GM12878 (cell line): ENCODE results near the gene CCDC3. TPM values are rescaled to one million over a fixed set of nuclear protein-coding genes. Genes with fewer than 3 reads are reported as not detected.

Experiments
- ATAC-seq: fragments of 200-7000 bp; cut with Tn5 transposase; 3 replicates; pipeline ENCODE4 v1.9.1; 2020; ENCODE audit warnings: mild to moderate bottlenecking, moderate library complexity
- BruUV-seq: library from RNA; stranded (reverse); fragments of 400-500 nt; replicated peaks from 2 replicates; lab custom pipeline; 2021; lab: Mats Ljungman, UMichigan
- CTCF ChIA-PET: fragments of 300-600 bp; sonication (Branson Sonifier 250); formaldehyde crosslinking; extraction: SDS; loops from one replicate; lab custom pipeline; 2021; ENCODE audit warnings: inconsistent platforms; lab: Yijun Ruan, JAX
- POLR2A ChIA-PET: fragments of 350-600 bp; formaldehyde crosslinking; extraction: SDS; loops from one replicate; lab custom pipeline; 2021; ENCODE audit warnings: inconsistent platforms; lab: Charles Lee
- RAD21 ChIA-PET: fragments of 300-600 bp; sonication (Branson Sonifier 250); formaldehyde crosslinking; loops from one replicate; lab custom pipeline; 2023; ENCODE audit warnings: antibody characterized with exemption; ENCODE audit not compliant: unreplicated experiment; lab: Charles Lee
- SMC1A ChIA-PET: fragments of 300-600 bp; sonication (Branson Sonifier 250); formaldehyde crosslinking; loops from one replicate; lab custom pipeline; 2023; ENCODE audit not compliant: unreplicated experiment, uncharacterized antibody; lab: Charles Lee
- DNase-seq: peaks from one replicate; pipeline ENCODE4 v3.0.0-alpha.2; 2011; ENCODE audit warnings: low read depth, low spot score
- FAIRE-seq: peaks from 3 replicates; lab custom pipeline; 2011; peaks lifted over from hg19 to GRCh38; lab: Jason Lieb, UNC
- H2AFZ ChIP-seq: 2 replicates; pipeline ENCODE4 v1.6.0; 2011; ENCODE audit warnings: low read depth, low read length, control low read depth; ENCODE audit not compliant: control insufficient read depth
- H3K27ac ChIP-seq: 2 replicates; pipeline ENCODE4 v1.5.1; 2011; ENCODE audit warnings: control low read depth; ENCODE audit not compliant: control insufficient read depth, insufficient read depth
- H3K27me3 ChIP-seq, 2 experiments: replicated peaks in 1 of 2; 2 replicates each; pipeline versions ENCODE4 v1.6.0 to v1.6.1; 2011; ENCODE audit warnings: low read length in 1 of 2; ENCODE audit not compliant: control insufficient read depth in 2 of 2, insufficient read depth in 2 of 2
- H3K36me3 ChIP-seq, 2 experiments: 2 replicates each; pipeline ENCODE4 v1.5.1; 2011; ENCODE audit warnings: low read length in 1 of 2; ENCODE audit not compliant: control insufficient read depth in 2 of 2, insufficient read depth in 2 of 2
- H3K4me1 ChIP-seq: 2 replicates; pipeline ENCODE4 v1.6.1; 2011; ENCODE audit warnings: mild to moderate bottlenecking, low read length, moderate library complexity, mixed read lengths; ENCODE audit not compliant: control insufficient read depth, insufficient read depth
- H3K4me2 ChIP-seq: 2 replicates; pipeline ENCODE4 v1.6.0; 2011; ENCODE audit warnings: control low read depth; ENCODE audit not compliant: control insufficient read depth, insufficient read depth
- H3K4me3 ChIP-seq: fragments of 200-600 bp; sonication (generic); 2 replicates; pipeline ENCODE4 v1.5.1; 2016
- H3K79me2 ChIP-seq: 2 replicates; pipeline ENCODE4 v1.6.0; 2011; ENCODE audit warnings: low read length; ENCODE audit not compliant: control insufficient read depth, insufficient read depth
- H3K9ac ChIP-seq: 2 replicates; pipeline ENCODE4 v1.8.0; 2011; ENCODE audit warnings: low read length, control low read depth, mixed read lengths; ENCODE audit not compliant: control insufficient read depth, insufficient read depth
- H3K9me3 ChIP-seq: replicated peaks from 3 replicates; pipeline ENCODE4 v1.5.1; 2011; ENCODE audit warnings: mild to moderate bottlenecking, low read length; ENCODE audit not compliant: control insufficient read depth, insufficient read depth
- H4K20me1 ChIP-seq: 2 replicates; pipeline ENCODE4 v1.6.0; 2011; ENCODE audit not compliant: control insufficient read depth, insufficient read depth
- BCL11A ChIP-seq: IDR thresholded peaks from 2 replicates; pipeline ENCODE4 v1.6.1; 2011; ENCODE audit warnings: low read depth, low read length
- CHD1 ChIP-seq: IDR thresholded peaks from 2 replicates; pipeline ENCODE4 v1.6.1; 2012; ENCODE audit warnings: low read depth, low read length, improper control_type of control experiment
- DPF2 ChIP-seq: fragments of 450-650 bp; IDR thresholded peaks from 2 replicates; pipeline ENCODE4 v1.6.1; 2017; ENCODE audit warnings: mild to moderate bottlenecking
- ELK1 ChIP-seq: IDR thresholded peaks from 2 replicates; pipeline ENCODE4 v1.6.1; 2012; ENCODE audit warnings: low read depth, low read length, improper control_type of control experiment
- FOXK2 ChIP-seq: fragments of 450-650 bp; IDR thresholded peaks from 2 replicates; pipeline ENCODE4 v1.6.1; 2017; ENCODE audit warnings: mild to moderate bottlenecking, moderate library complexity
- HSF1 ChIP-seq: fragments of 150-350 bp; IDR thresholded peaks from 2 replicates; pipeline ENCODE4 v1.6.1; 2014; ENCODE audit warnings: mild to moderate bottlenecking, low read depth, low read length
- IKZF2 ChIP-seq, 2 experiments: fragments of 450-650 bp; IDR thresholded peaks; 2 replicates each; pipeline ENCODE4 v1.6.1; 2017; ENCODE audit warnings: mild to moderate bottlenecking in 2 of 2, moderate library complexity in 2 of 2
- JUND ChIP-seq: IDR thresholded peaks from 2 replicates; pipeline ENCODE4 v1.6.1; 2012; ENCODE audit warnings: low read depth, mild to moderate bottlenecking, low read length, improper control_type of control experiment, moderate library complexity
- MEF2A ChIP-seq: IDR thresholded peaks from 2 replicates; pipeline ENCODE4 v1.6.1; 2011; ENCODE audit warnings: low read depth, mild to moderate bottlenecking, low read length, moderate library complexity; ENCODE audit not compliant: insufficient read depth
- NR2C1 ChIP-seq: fragments of 450-650 bp; IDR thresholded peaks from 2 replicates; pipeline ENCODE4 v1.6.1; 2017; ENCODE audit warnings: antibody characterized with exemption, mild to moderate bottlenecking, moderate library complexity
- SIX5 ChIP-seq: IDR thresholded peaks from 2 replicates; pipeline ENCODE4 v1.6.1; 2011; ENCODE audit warnings: mild to moderate bottlenecking, low read depth, low read length, moderate library complexity; ENCODE audit not compliant: severe bottlenecking
- TAF1 ChIP-seq: IDR thresholded peaks from 2 replicates; pipeline ENCODE4 v1.6.1; 2011; ENCODE audit warnings: mild to moderate bottlenecking, low read depth, low read length, borderline replicate concordance
- TCF12 ChIP-seq: IDR thresholded peaks from 2 replicates; pipeline ENCODE4 v1.6.1; 2011; ENCODE audit warnings: low read depth, mild to moderate bottlenecking, low read length
- TCF3 ChIP-seq: IDR thresholded peaks from 2 replicates; pipeline ENCODE4 v1.6.1; 2012; ENCODE audit warnings: low read depth, mild to moderate bottlenecking, low read length, borderline replicate concordance; ENCODE audit not compliant: insufficient read depth
- WRNIP1 ChIP-seq: IDR thresholded peaks from 2 replicates; pipeline ENCODE4 v1.6.1; 2011; ENCODE audit warnings: low read depth, low read length, improper control_type of control experiment, borderline replicate concordance
- ZNF687 ChIP-seq: fragments of 450-650 bp; IDR thresholded peaks from 2 replicates; pipeline ENCODE4 v1.6.1; 2017; ENCODE audit warnings: mild to moderate bottlenecking, moderate library complexity
- ZZZ3 ChIP-seq: IDR thresholded peaks from 2 replicates; pipeline ENCODE4 v1.6.1; 2011; ENCODE audit warnings: low read depth; ENCODE audit not compliant: control insufficient read depth, insufficient read length
- WGBS: methylation state at CpG from one replicate; pipeline ENCODE4 v1.1.6; 2016; ENCODE audit warnings: low lambda C conversion rate; ENCODE audit not compliant: insufficient replicate concordance, insufficient coverage; ENCODE audit errors: missing lambda C conversion rate; 5-methylcytosine and 5-hydroxymethylcytosine counted together
- in situ Hi-C: fragments of 300-500 bp; cut with MboI; formaldehyde crosslinking; loops from 9 replicates; pipeline ENCODE4 v1.14.3; 2018; ENCODE audit warnings: mixed read lengths
- intact Hi-C: fragments of 100-400 bp; cut with micrococcal nuclease; formaldehyde crosslinking; loops from one replicate; pipeline ENCODE4 v1.14.2; 2022; ENCODE audit not compliant: unreplicated experiment
- polyA plus RNA-seq, 11 experiments: library from polyadenylated mRNA; depleted of rRNA in 4 of 11; unstranded in 6 of 11; stranded (reverse) in 5 of 11; fragments of >200 nt; fragmentation: Nextera tagmentation in 4 of 11; fragmentation: Illumina TruSeq in 1 of 11; extraction: Ambion mirVana in 4 of 11; extraction: Trizol in 1 of 11; gene quantifications; 1 replicate in 1 of 11; 2 replicates in 10 of 11; pipeline versions ENCODE4 v1.2.1 to v1.2.3, GENCODE V29; 2011 to 2016; ENCODE audit warnings: inconsistent platforms in 2 of 11, missing spikeins in 2 of 11, low read depth in 1 of 11
- total RNA-seq, 4 experiments: library from RNA; depleted of rRNA in 3 of 4; stranded (reverse); fragments of >200 nt in 3 of 4; fragmentation: Illumina TruSeq in 1 of 4; extraction: Trizol in 1 of 4; gene quantifications; 2 replicates each; pipeline versions ENCODE4 v1.2.1 to v1.2.3, GENCODE V29; 2013 to 2021

The CCDC3 gene
- total and polyA plus RNA-seq, 10 of the 15 experiments (the other 5 are each of a cell fraction or from before 2014, with no cell fraction given): 0.08 TPM; not detected in 9

GRCh38 chr10:12909182-12909835 lies 92.2 kb downstream of the CCDC3 start (continued):
- TF ChIP-seq DPF2: no peak
- TF ChIP-seq, all 136 proteins: peak for 0

GRCh38 chr10:12908773-12909172 lies 92.7 kb downstream of the CCDC3 start:
- in situ Hi-C loops: loop anchor here (10.0 kb wide), 1 partner anchor 694 kb away; no protein-coding TSS in a partner anchor
- no TSS peak for BruUV-seq
- TF ChIP-seq BCL11A: no peak
- TF ChIP-seq ZZZ3: no peak
- TF ChIP-seq IKZF2 (IDR thresholded peaks at IDR 0.05): no peak
- TF ChIP-seq CHD1: no peak
- no peak for TF ChIP-seq TCF3
- no peak for TF ChIP-seq WRNIP1
- TF ChIP-seq TCF12: no peak
- no peak for TF ChIP-seq HSF1
- TF ChIP-seq SIX5: no peak
- TF ChIP-seq FOXK2: no peak
- TF ChIP-seq ELK1: no peak
- no peak for TF ChIP-seq TAF1
- no peak for TF ChIP-seq JUND
- no peak for TF ChIP-seq ZNF687
- TF ChIP-seq NR2C1: no peak
- no peak for TF ChIP-seq MEF2A

More at GRCh38 chr10:12908773-12909172, 92.7 kb downstream of the CCDC3 start:
- intact Hi-C loops: loop anchor here (10.0 kb wide), 1 partner anchor 124 kb away; no protein-coding TSS in a partner anchor
- H3K36me3 ChIP-seq: no peaks in the 10 kb centered on the region
- ATAC-seq (no peak), FAIRE-seq (no peak), DNase-seq (no peak)
- POLR2A ChIA-PET: no interaction called here
- SMC1A ChIA-PET: interaction anchor here (0.6 kb wide), 1 partner anchor 40 kb away, joined by 3 read pairs; no protein-coding TSS in a partner anchor
- no peak overlapping the region for H3K4me2 ChIP-seq
- no peak overlapping the region for H3K4me3 ChIP-seq
- no peaks in the 10 kb centered on the region for H3K9me3 ChIP-seq
- CTCF ChIA-PET: no interaction called here
- H2AFZ ChIP-seq: no peak overlapping the region
- H3K9ac ChIP-seq: no peak overlapping the region
- no peaks in the 10 kb centered on the region for H3K4me1 ChIP-seq
- 23% methylated on average over 4 of the region's 4 CpGs for WGBS
- H3K79me2 ChIP-seq: no peaks in the 10 kb centered on the region
- H3K27ac ChIP-seq: no peak overlapping the region
- RAD21 ChIA-PET: interaction anchor here (1.0 kb wide), 1 partner anchor 22 kb away, joined by 3 read pairs; no protein-coding TSS in a partner anchor
- H3K27me3 ChIP-seq: 0 out of 4 replicates have a peak, but pooled peaks cover 0 to 1% of the 10 kb centered on the region in 2 experiments
- no peaks in the 10 kb centered on the region for H4K20me1 ChIP-seq
